HAP-1 (cell line): Measurements from ENCODE around the gene NLRP13.
"Not testable (repeated sequence)": the region's sequence is repeated elsewhere in the genome, so short reads cannot be mapped to it uniquely, and the experiment has no call there.

Experiments
- DNase-seq, 2 experiments: peaks; one replicate each; pipeline ENCODE4 v3.0.0-alpha.2; 2016 to 2020; ENCODE audit warnings: low spot score in 2 of 2
- H3K27me3 ChIP-seq: fragments of 250-450 bp; sonication (Bioruptor Pico); 2 replicates; pipeline ENCODE4 v1.5.1; 2020; ENCODE audit warnings: low read depth, mild to moderate bottlenecking, moderate library complexity
- H3K36me3 ChIP-seq: fragments of 250-450 bp; sonication (Bioruptor Pico); replicated peaks from 2 replicates; pipeline ENCODE4 v1.5.1; 2020; ENCODE audit warnings: mild to moderate bottlenecking
- H3K4me1 ChIP-seq: fragments of 250-450 bp; sonication (Bioruptor Pico); 2 replicates; pipeline ENCODE4 v1.5.1; 2020; ENCODE audit warnings: mild to moderate bottlenecking
- H3K4me3 ChIP-seq: fragments of 250-450 bp; sonication (Bioruptor Pico); 2 replicates; pipeline ENCODE4 v1.5.1; 2020; ENCODE audit warnings: mild to moderate bottlenecking, moderate library complexity
- H3K9me3 ChIP-seq: fragments of 250-450 bp; sonication (Bioruptor Pico); 2 replicates; pipeline ENCODE4 v1.5.1; 2020; ENCODE audit warnings: mild to moderate bottlenecking, moderate library complexity
- in situ Hi-C: fragments of 300-500 bp; cut with MboI; formaldehyde crosslinking; loops from 3 replicates; pipeline ENCODE4 v1.14.3; 2020; ENCODE audit warnings: low sequenced_read_pairs, inconsistent platforms, mixed read lengths

NLRP13 gene

DNA sequence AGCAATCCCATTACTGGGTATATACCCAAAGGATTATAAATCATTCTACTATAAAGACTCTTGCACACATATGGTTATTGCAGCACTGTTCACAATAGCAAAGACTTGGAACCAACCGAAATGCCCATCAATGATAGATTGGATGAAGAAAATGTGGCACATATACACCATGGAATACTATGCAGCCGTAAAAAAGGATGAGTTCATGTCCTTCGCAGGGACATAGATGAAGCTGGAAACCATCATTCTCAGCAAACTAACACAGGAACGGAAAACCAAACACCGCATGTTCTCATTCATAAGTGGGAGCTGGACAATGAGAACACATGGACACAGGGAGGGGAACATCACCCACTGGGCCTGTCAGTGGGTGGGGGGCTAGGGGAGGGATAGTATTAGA, 2.9 kb downstream of the NLRP13 start:
- in situ Hi-C loops, result not testable (repeated sequence)

DNA sequence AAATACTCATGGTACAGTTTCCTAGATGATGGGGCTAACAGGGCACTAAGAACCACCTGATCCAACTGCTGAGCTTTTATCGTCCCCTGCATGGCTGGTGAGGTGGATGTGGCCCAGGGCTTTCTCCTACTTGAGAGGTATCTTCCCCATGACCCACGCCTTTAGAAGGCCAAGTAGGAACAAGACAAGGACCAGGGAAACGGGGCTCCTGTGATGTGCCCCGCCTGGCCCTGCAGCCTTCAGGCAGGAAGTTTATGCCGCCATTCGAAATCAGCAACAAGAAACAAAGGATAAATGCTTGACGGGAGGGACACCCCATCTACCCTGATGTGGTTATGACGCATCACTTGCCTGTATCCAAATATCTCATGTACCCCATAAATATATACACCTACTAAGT, 4.1 kb downstream of the NLRP13 start:
- no peaks in the 10 kb centered on the region for H3K9me3 ChIP-seq
- no peaks in the 10 kb centered on the region for H3K27me3 ChIP-seq
- no peak overlapping the region for H3K4me3 ChIP-seq
- no peak for DNase-seq
- no peaks in the 10 kb centered on the region for H3K4me1 ChIP-seq
- H3K36me3 ChIP-seq, result no peaks in the 10 kb centered on the region
- in situ Hi-C loops, result no loop called here

More for the DNA sequence above, 2.9 kb downstream of the NLRP13 start:
- not testable (repeated sequence) for DNase-seq, H3K4me1 ChIP-seq, H3K9me3 ChIP-seq, H3K4me3 ChIP-seq, H3K27me3 ChIP-seq, H3K36me3 ChIP-seq

DNA sequence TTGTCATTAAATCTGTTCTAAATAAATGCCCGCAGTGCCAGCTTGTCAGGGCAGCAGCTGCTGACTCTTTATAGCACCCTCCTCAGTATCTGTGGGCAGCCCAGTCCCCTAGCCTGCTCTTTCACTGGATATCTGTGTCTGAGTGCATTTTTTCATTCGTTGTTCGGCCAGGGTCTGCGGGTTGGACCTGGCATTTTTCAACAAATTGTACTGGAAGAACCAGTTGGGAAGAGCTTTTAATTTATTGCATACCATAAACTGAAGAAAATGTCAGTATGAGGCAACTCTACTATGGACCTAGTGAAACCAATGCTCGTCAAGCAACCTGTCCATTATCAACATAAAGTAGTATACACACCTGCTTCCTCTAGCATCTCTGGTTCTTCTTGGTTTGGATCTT, 8.6 kb downstream of the NLRP13 start:
- Histone ChIP-seq H3K27me3 (no peaks in the 10 kb centered on the region), H3K4me3 (no peak overlapping the region), H3K4me1 (no peaks in the 10 kb centered on the region), H3K9me3 (no peaks in the 10 kb centered on the region), H3K36me3 (no peaks in the 10 kb centered on the region)
- no peak for DNase-seq
- in situ Hi-C loops, result no loop called here

DNA sequence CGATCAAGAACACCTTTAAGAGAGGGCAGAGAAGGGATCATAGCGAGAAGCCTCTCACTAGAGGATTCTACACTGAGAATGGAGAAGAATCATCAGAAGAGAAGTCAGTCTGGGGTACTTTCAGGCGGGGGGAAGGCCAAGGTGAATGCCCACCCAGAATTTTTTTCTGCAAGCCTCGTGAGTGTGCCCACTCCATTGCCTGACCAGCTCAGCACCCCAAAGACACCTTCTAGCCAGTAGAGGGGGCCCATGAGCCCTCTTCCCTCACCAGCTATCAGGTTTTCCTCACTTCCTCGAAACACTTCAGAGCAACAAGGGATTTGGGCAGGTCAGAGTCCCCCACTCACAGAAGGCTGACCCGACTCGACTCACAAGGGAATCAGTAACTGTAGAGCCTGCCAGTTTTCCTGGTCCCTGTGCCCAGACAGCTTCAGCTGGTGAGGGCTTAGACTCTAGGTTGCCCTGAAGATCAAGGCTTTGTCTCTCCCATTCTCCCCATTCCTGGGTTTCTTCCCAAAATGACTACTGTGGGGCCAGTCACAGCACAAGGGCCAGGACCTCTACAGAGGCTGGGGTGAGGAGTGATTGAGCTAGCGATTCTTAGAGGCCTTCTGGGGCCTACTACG, 18.4 kb downstream of the NLRP13 start:
- no peaks in the 10 kb centered on the region for H3K4me1 ChIP-seq
- no peaks in the 10 kb centered on the region for H3K36me3 ChIP-seq
- H3K9me3 ChIP-seq, result no peaks in the 10 kb centered on the region
- in situ Hi-C loops, result no loop called here
- no peaks in the 10 kb centered on the region for H3K27me3 ChIP-seq
- no peak overlapping the region for H3K4me3 ChIP-seq
- DNase-seq, result no peak

GRCh38 chr19:55912916-55913315, 19.2 kb downstream of the NLRP13 start:
- Histone ChIP-seq H3K36me3 (no peaks in the 10 kb centered on the region), H3K4me3 (no peak overlapping the region), H3K9me3 (peaks cover 2% of the 10 kb centered on the region; the same call in 1 of the 2 replicates), H3K27me3 (no peaks in the 10 kb centered on the region), H3K4me1 (no peaks in the 10 kb centered on the region)
- in situ Hi-C loops, result no loop called here
- DNase-seq, result no peak

- no peaks in the 10 kb centered on the region for H3K27me3 ChIP-seq
- H3K4me1 ChIP-seq, result no peaks in the 10 kb centered on the region
- no peak for DNase-seq
- no peak overlapping the region for H3K4me3 ChIP-seq
- no peaks in the 10 kb centered on the region for H3K36me3 ChIP-seq
- in situ Hi-C loops, result no loop called here
- peaks cover 2% of the 10 kb centered on the region; the same call in 1 of the 2 replicates for H3K9me3 ChIP-seq
These were observed 22.3 kb downstream of the NLRP13 start for GRCh38 chr19:55909801-55910200.

- no peaks in the 10 kb centered on the region for H3K36me3 ChIP-seq
- peaks cover 2% of the 10 kb centered on the region; the same call in 1 of the 2 replicates for H3K9me3 ChIP-seq
- DNase-seq, result no peak
- H3K27me3 ChIP-seq, result no peaks in the 10 kb centered on the region
- H3K4me3 ChIP-seq, result no peak overlapping the region
- no peaks in the 10 kb centered on the region for H3K4me1 ChIP-seq
- in situ Hi-C loops, result no loop called here
These were observed 24.4 kb downstream of the NLRP13 start for GRCh38 chr19:55907746-55908145.

DNA sequence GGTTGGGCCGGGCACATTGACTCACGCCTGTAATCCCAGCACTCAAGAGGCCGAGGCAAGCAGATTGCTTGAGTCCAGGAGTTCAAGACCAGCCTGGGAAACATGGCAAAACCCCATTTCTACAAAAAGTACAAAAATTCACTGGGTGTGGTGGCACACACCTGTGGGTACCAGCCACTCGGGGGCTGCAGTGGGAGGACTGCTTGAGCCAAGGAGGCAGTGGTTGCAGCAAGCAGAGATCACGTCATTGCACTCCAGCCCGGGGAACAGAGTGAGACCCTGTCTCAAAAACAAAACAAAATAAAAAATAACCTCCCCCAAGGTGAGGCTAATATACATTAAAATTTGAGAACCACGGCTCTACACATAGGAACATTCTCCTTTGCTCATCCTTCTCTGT, 24.9 kb downstream of the NLRP13 start:
- Histone ChIP-seq H3K4me1 (no peaks in the 10 kb centered on the region), H3K4me3 (no peak overlapping the region), H3K36me3 (no peaks in the 10 kb centered on the region), H3K27me3 (no peaks in the 10 kb centered on the region), H3K9me3 (peaks cover 2% of the 10 kb centered on the region; the same call in 1 of the 2 replicates)
- DNase-seq, result no peak
- in situ Hi-C loops, result no loop called here

- Histone ChIP-seq H3K36me3 (no peaks in the 10 kb centered on the region), H3K4me1 (no peaks in the 10 kb centered on the region), H3K9me3 (no peaks in the 10 kb centered on the region), H3K27me3 (no peaks in the 10 kb centered on the region), H3K4me3 (no peak overlapping the region)
- DNase-seq, result no peak
- in situ Hi-C loops, result no loop called here
These were observed 29.9 kb downstream of the NLRP13 start for GRCh38 chr19:55902080-55902751.

GRCh38 chr19:55901369-55902079, 30.6 kb downstream of the NLRP13 start:
- H3K27me3 ChIP-seq, result no peaks in the 10 kb centered on the region
- in situ Hi-C loops, result no loop called here
- H3K4me1 ChIP-seq, result no peaks in the 10 kb centered on the region
- H3K36me3 ChIP-seq, result no peaks in the 10 kb centered on the region
- no peak overlapping the region for H3K4me3 ChIP-seq
- DNase-seq, result no peak
- no peaks in the 10 kb centered on the region for H3K9me3 ChIP-seq

DNA sequence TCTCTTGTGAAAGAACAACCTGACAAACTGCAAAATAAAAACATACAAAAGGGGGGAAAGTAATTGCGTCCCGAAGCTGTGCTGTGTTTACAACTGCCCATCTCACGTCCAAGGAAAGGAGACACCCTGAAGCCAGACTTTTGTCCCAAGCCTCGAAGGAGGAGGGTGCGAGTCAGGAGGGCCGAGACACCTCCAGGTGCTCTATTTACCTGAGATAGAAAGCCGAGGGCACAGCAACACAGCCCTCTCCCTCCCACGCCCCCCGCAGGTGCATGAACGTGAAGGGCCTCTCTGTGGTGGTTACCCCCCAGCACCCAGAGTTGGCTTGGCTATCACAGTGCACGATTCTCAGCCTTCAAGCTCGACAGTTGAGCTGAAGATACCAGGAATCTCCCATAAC, 33.2 kb downstream of the NLRP13 start:
- H3K9me3 ChIP-seq, result no peaks in the 10 kb centered on the region

DNA sequence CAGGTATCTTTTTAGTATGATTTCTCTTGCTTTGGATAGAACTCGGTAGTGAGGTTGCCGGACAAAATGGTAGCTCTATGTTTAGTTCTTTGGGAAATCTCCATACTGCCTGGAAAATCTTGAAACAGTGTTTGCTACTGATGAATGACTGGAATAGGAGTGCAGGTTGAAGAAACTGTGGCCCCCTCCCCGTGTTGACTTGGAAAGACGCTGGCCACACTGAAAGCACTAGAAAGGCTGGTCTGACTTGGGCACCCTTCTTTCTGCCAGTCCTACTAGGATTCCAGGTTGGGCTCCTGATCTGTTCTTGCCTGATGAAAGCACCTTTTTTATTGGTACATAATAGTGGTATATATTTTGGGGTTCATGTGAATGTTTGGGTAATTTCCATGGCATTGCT, 49.5 kb downstream of the NLRP13 start:
- DNase-seq, result no peak
- no peaks in the 10 kb centered on the region for H3K36me3 ChIP-seq
- no peaks in the 10 kb centered on the region for H3K4me1 ChIP-seq
- H3K27me3 ChIP-seq, result no peaks in the 10 kb centered on the region
- in situ Hi-C loops, result no loop called here
- H3K9me3 ChIP-seq, result no peaks in the 10 kb centered on the region; the same call in 1 of the 2 replicates
- H3K4me3 ChIP-seq, result no peak overlapping the region

More for the DNA sequence above, 33.2 kb downstream of the NLRP13 start:
- Histone ChIP-seq H3K4me1 (no peaks in the 10 kb centered on the region), H3K4me3 (no peak overlapping the region), H3K27me3 (no peaks in the 10 kb centered on the region), H3K36me3 (no peaks in the 10 kb centered on the region)
- DNase-seq, result no peak
- in situ Hi-C loops, result no loop called here

- H3K4me3 ChIP-seq, result no peak overlapping the region
- in situ Hi-C loops, result no loop called here
- DNase-seq, result no peak
- H3K9me3 ChIP-seq, result no peaks in the 10 kb centered on the region
- H3K4me1 ChIP-seq, result no peaks in the 10 kb centered on the region
- no peaks in the 10 kb centered on the region for H3K36me3 ChIP-seq
- H3K27me3 ChIP-seq, result no peaks in the 10 kb centered on the region
These were observed 54.9 kb downstream of the NLRP13 start for GRCh38 chr19:55877211-55877610.

DNA sequence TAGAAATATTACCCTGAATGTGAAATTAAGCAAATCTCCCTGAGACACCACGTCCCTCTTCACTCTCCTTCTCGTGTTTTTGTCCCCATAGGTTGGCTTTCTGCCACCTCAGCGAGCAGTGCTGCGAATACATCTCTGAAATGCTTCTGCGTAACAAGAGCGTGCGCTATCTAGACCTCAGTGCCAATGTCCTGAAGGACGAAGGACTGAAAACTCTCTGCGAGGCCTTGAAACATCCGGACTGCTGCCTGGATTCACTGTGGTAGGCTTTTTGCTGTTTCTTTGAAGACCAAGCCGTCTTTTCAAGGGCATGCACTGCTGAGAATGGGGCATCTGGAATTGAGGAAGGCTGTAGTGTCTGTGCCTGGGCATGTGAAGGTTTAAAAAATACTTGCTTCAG, 61.4 kb downstream of the NLRP13 start:
- H3K4me3 ChIP-seq, result no peak overlapping the region
- no peaks in the 10 kb centered on the region for H3K4me1 ChIP-seq
- no peaks in the 10 kb centered on the region for H3K9me3 ChIP-seq
- in situ Hi-C loops, result no loop called here
- no peaks in the 10 kb centered on the region for H3K36me3 ChIP-seq
- DNase-seq, result no peak
- no peaks in the 10 kb centered on the region for H3K27me3 ChIP-seq
